Cardiac fibroblast (primary cell): ENCODE data around the gene PPP1R9A.
A peak's percentile ranks its signal among the peaks of the same experiment; 100 is the strongest.

Source experiments
- DNase-seq, 2 donors: peaks; one replicate each; pipeline versions ENCODE4 v3.0.0 to v3.0.0-alpha.2; 2010; ENCODE audit warnings: low read depth in 2 of 2
- H3K4me3 ChIP-seq, 2 donors: replicated peaks in 1 of 2; 1 replicate in 1 of 2; 2 replicates in 1 of 2; pipeline ENCODE4 v1.5.1; 2011; ENCODE audit warnings: low read depth in 2 of 2, low read length in 2 of 2, mild to moderate bottlenecking in 2 of 2, moderate library complexity in 1 of 2
- TF ChIP-seq, protein P1 (sequence below): IDR thresholded peaks from one replicate; pipeline ENCODE4 v1.5.1; 2011; ENCODE audit warnings: low read depth, mild to moderate bottlenecking, low read length, inconsistent platforms

The PPP1R9A gene

DNA sequence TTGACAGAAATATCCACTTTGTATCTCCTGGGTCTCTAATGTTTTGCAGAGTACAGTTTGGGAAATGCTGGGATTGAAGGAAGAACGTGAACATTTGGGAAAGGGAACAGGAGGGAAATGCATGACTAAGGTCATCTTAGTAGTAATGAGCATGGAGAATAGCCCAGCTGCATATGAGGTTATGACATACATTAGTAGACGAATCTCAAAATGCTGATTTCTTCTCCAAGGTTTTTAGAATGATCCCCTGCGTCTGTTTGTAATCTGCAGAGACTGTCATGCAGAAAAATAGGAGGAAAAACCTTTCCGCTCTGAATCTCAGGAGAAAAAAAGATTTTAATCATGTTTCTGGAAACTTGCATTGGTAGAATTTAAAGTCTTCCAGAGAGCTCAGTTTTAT lies 133.6 kb downstream of the PPP1R9A start:
- TF ChIP-seq, protein P1, sequence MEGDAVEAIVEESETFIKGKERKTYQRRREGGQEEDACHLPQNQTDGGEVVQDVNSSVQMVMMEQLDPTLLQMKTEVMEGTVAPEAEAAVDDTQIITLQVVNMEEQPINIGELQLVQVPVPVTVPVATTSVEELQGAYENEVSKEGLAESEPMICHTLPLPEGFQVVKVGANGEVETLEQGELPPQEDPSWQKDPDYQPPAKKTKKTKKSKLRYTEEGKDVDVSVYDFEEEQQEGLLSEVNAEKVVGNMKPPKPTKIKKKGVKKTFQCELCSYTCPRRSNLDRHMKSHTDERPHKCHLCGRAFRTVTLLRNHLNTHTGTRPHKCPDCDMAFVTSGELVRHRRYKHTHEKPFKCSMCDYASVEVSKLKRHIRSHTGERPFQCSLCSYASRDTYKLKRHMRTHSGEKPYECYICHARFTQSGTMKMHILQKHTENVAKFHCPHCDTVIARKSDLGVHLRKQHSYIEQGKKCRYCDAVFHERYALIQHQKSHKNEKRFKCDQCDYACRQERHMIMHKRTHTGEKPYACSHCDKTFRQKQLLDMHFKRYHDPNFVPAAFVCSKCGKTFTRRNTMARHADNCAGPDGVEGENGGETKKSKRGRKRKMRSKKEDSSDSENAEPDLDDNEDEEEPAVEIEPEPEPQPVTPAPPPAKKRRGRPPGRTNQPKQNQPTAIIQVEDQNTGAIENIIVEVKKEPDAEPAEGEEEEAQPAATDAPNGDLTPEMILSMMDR: no peak
- DNase-seq: no peak
- no peak overlapping the region for H3K4me3 ChIP-seq

DNA sequence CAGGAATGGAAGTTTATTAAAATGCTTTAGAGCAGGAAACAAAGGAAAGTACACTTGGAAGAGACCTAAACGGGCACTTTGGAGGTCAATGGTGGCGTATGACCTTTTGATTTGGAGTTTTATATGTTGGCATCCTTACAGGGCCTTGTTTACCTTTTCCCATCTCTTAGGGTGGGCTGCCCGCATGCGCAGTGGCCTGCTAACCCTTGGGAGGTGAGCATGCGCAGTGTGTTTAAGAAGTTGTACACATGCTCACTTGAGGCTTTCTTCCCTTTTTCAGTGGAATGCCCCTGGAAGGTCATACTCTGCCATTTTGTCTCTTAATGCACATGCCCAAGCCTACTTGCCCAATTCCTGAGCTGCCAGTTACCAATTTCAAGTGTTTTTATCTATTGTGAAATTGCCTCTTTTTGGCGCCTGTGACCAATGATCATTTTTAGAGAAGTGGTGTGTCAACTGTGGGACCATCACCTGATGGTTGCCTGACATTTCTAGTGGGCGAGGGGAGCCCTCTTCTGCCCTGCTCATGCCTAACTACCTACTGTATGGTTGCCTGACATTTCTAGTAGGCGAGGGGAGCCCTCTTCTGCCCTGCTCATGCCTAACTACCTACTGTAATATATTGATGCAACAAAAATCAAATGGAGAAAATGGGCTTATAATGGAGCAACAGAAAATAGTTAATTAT lies 138.0 kb downstream of the PPP1R9A start:
- TF ChIP-seq, protein P1: peak; percentile 28
- no peak overlapping the region for H3K4me3 ChIP-seq
- peak; percentile 35 to 42 for DNase-seq

GRCh38 chr7:95046494-95047240 lies 139.3 kb downstream of the PPP1R9A start:
- no peak overlapping the region for H3K4me3 ChIP-seq
- peak in 1 of 2 donors; percentile 11 for DNase-seq
- TF ChIP-seq, protein P1: no peak

DNA sequence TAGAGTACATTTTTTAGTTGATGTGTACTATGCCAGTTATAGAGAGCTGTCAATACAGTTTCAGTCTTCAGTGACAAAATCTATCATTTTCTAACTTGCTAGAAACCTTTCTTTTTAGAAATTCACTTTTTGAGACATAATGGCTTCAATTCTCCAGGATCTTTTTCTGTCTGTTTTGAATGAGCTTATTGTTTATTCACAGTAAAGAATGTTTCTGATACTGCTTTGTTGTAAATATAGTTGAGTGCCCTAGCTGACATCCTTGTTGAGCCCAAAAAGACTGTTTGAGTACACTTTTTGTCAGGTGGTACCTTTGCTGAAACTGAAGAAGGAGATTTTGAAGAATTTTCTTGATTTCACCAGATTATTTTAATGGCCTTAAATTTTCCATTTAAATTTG lies 139.9 kb downstream of the PPP1R9A start:
- H3K4me3 ChIP-seq: no peak overlapping the region
- DNase-seq: no peak
- TF ChIP-seq, protein P1: no peak

DNA sequence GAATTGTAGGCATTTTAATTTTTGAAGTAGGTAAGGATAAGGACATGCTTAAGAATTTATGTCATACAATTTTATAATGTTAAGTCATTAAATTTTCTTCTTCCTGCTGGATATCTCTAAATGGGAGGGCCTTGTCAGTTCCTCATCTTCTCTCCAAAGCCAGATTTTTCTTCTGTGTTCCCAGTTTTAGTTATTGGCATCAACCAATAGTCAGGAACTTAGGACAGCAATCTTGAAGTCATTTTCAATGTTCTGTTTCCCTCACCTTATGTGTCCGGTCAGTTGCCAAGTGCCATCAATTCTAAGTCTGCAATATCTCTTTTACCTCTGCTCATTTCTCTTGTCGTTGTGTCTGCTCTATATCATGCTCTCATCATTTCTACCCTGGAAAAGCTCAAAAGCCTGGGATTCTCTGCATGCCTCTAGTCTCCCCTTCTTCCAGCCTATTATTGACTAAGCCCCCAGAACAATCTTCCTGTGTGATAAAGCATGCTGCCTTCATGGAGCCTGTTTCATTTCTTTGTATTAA lies 145.2 kb downstream of the PPP1R9A start:
- TF ChIP-seq, protein P1: no peak
- H3K4me3 ChIP-seq: no peak overlapping the region
- no peak for DNase-seq

GRCh38 chr7:95054386-95054785 lies 147.0 kb downstream of the PPP1R9A start:
- TF ChIP-seq, protein P1: no peak
- no peak for DNase-seq
- no peak overlapping the region for H3K4me3 ChIP-seq
